GM18951 (cell line): ENCODE data around the gene UBL3.

Experiments used
- POLR2A ChIP-seq: IDR thresholded peaks from 4 replicates; pipeline ENCODE4 v1.6.1; 2011; ENCODE audit warnings: mild to moderate bottlenecking; ENCODE audit not compliant: insufficient read length, insufficient read depth; ENCODE audit errors: extremely low read depth
- in situ Hi-C: fragments of 300-500 bp; cut with MboI; formaldehyde crosslinking; loops from one replicate; pipeline ENCODE4 v1.12.0; 2022; ENCODE audit warnings: low sequenced_read_pairs, mixed read lengths, inconsistent platforms; ENCODE audit not compliant: unreplicated experiment

UBL3 gene

GRCh38 chr13:29877456-29878078, 27.1 kb upstream of the UBL3 start:
- TF ChIP-seq POLR2A = no peak
- in situ Hi-C loops = no loop called here

DNA sequence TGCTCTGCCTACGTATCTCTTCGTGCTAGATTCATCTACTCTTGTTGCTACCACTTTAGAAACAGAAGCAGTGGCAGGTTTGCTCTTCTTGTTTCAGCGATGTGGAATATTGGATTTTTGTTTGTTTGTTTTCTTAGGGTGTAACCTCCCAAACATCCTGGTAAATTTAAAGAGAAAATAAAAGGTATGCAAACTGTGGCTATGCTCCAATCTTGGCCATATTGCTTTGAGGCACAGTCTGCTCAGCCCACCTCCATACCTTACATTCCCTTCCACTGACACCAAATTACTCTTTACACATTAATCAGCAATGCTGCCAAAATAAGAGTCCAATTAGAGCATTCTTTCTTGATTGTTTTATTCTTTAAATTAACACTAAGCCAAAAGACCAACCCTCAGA, 25.2 kb upstream of the UBL3 start:
- no peak for TF ChIP-seq POLR2A
- in situ Hi-C loops = no loop called here

GRCh38 chr13:29868581-29868980, 18.2 kb upstream of the UBL3 start:
- in situ Hi-C loops = no loop called here
- no peak for TF ChIP-seq POLR2A

DNA sequence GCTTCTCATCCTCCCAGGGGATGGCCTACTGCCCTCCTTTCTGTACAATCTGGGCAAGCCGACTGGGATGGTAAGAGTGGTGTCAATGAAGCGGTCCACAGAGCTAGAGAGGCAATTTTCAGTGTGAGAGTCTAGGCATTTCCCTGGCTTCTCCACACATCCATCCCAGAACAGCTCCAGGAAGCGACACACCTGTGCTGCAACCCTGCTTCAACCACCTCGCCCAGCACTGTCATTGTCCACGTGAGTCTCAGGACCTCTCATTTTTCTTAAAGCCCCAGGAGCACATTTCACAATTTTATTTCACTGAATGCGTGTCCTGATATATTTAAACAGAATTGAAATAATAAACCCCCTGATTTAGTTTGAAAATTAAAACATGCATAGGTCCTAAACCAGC, 15.5 kb upstream of the UBL3 start:
- in situ Hi-C loops = no loop called here
- TF ChIP-seq POLR2A = no peak

- no peak for TF ChIP-seq POLR2A
- in situ Hi-C loops = no loop called here
Observed at GRCh38 chr13:29861694-29862110, 11.3 kb upstream of the UBL3 start.

DNA sequence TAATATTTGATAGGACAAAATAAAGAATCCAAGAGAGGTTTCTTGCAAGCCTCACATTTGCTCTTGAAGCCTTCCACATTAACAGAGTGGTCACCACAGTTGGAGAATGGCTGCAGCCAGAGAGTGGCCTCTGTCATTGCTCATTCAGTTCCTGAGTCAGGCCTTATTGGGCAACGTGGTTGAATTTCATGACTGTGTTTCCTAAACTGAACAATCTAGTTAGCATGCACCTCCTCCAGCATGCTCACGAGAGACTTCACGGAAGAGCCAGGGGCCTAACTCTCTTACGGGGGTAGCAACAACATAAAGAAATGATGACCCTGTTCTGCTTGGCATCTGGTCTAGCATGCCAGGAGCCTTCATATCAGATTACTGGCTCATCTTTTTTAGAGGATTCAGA, 9.6 kb upstream of the UBL3 start:
- in situ Hi-C loops = no loop called here
- no peak for TF ChIP-seq POLR2A

- TF ChIP-seq POLR2A = no peak
- in situ Hi-C loops = no loop called here
Observed at GRCh38 chr13:29858667-29859066, 8.2 kb upstream of the UBL3 start.

DNA sequence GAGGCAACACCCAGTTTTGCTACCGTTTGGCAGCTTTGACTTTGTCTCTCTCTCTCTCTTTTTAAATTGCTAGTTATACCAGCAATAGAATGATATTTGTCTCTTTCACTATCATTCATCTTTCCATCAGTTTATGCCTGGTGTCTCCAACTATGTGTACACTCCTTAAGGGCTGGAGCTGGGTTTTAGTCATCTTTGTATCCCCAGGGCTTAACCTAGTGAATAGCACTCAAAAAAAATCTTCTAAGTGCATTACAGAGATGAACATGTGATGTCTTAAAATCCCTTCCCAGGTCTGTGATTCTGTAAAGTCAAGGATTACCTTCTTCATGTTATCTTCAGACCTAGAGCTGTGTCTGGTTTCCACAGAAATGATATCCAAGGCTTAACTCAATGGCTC, 7.8 kb upstream of the UBL3 start:
- in situ Hi-C loops = no loop called here
- no peak for TF ChIP-seq POLR2A

- in situ Hi-C loops = no loop called here
- no peak for TF ChIP-seq POLR2A
Observed at GRCh38 chr13:29857085-29857484, 6.7 kb upstream of the UBL3 start.

DNA sequence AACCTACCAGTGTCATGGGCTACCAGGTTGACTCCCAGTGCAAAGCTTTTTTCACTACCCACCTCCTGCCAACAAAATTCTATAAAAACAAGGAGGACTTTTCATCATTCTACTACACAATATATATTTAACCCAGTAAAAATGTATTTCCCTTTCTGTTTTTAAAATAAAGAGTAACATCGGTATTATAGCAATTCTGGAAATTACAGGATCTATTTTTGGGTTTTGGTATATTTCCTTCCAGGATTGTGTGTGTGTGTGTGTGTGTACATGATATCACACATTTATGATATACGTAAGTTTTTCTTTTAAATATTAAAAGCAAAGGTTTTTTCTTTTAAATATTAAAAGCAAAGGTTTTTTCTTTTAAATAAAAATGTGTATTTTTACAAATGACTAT, 6.0 kb upstream of the UBL3 start:
- in situ Hi-C loops = no loop called here
- no peak for TF ChIP-seq POLR2A

GRCh38 chr13:29855784-29856183, 5.4 kb upstream of the UBL3 start:
- no peak for TF ChIP-seq POLR2A

DNA sequence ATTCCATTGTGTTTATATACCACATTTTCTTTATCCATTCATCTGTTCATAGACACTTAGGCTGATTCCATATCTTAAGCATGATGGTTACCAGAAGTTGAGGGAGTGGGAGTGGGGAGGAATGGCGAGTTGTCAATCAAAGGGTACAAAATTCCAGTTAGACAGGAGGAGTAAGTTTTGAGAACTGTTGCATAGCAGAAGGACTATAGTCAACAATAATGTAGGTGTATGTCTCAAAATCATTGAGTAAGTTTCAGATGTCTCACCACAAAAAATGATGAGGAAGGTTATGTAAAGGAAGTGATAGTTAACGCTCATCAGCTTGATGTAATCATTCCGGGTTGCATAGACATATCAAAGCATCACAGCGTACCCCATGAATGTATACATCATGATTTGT, 4.6 kb upstream of the UBL3 start:
- in situ Hi-C loops = no loop called here
- no peak for TF ChIP-seq POLR2A

More at GRCh38 chr13:29855784-29856183, 5.4 kb upstream of the UBL3 start:
- in situ Hi-C loops = no loop called here

GRCh38 chr13:29853131-29853530, 2.7 kb upstream of the UBL3 start:
- no peak for TF ChIP-seq POLR2A
- in situ Hi-C loops = no loop called here

- no peak for TF ChIP-seq POLR2A
- in situ Hi-C loops = no loop called here
Observed at GRCh38 chr13:29852472-29853054, 2.1 kb upstream of the UBL3 start.
